Endothelial cell of umbilical vein (primary cell): ENCODE data around the gene RAB40C. TPM values are rescaled to one million over a fixed set of nuclear protein-coding genes. Genes with fewer than 3 reads are reported as not detected.

Source experiments
- BruUV-seq: library from RNA; stranded (reverse); fragments of 400-500 nt; replicated peaks from 2 replicates; lab custom pipeline; 2021; lab: Mats Ljungman, UMichigan
- CTCF ChIA-PET: fragments of 300-600, 350-600 bp; sonication (Branson Sonifier 250); formaldehyde crosslinking; loops from one replicate; lab custom pipeline; 2021; ENCODE audit warnings: antibody characterized with exemption, inconsistent platforms; lab: Charles Lee
- POLR2A ChIA-PET: fragments of 300-600, 350-600 bp; sonication (Branson Sonifier 250); formaldehyde crosslinking; loops from one replicate; lab custom pipeline; 2021; ENCODE audit warnings: antibody characterized with exemption, inconsistent platforms; lab: Charles Lee
- DNase-seq: peaks from one replicate; pipeline ENCODE4 v3.0.0-alpha.2; 2011; ENCODE audit warnings: low read depth, low spot score
- FAIRE-seq: peaks from 2 replicates; lab custom pipeline; 2011; peaks lifted over from hg19 to GRCh38; lab: Jason Lieb, UNC
- H2AFZ ChIP-seq: 2 replicates; pipeline ENCODE4 v1.6.0; 2012; ENCODE audit warnings: low read depth, low read length, control low read depth, inconsistent platforms
- H3K27ac ChIP-seq: 2 replicates; pipeline ENCODE4 v1.5.1; 2011; ENCODE audit warnings: low read depth, mild to moderate bottlenecking, control low read depth, low read length, moderate library complexity; ENCODE audit not compliant: insufficient read depth
- H3K27me3 ChIP-seq, 2 experiments: 2 replicates each; pipeline versions ENCODE4 v1.6.0 to v1.6.1; 2011; ENCODE audit warnings: low read length in 2 of 2, mixed read lengths in 1 of 2; ENCODE audit not compliant: control insufficient read depth in 2 of 2, insufficient read depth in 2 of 2
- H3K36me3 ChIP-seq, 2 experiments: 2 replicates in 1 of 2; 3 replicates in 1 of 2; pipeline ENCODE4 v1.5.1; 2011; ENCODE audit warnings: low read length in 2 of 2, mild to moderate bottlenecking in 1 of 2, moderate library complexity in 1 of 2; ENCODE audit not compliant: control insufficient read depth in 2 of 2, insufficient read depth in 2 of 2; ENCODE audit errors: extremely low read depth in 1 of 2
- H3K4me1 ChIP-seq: 3 replicates; pipeline ENCODE4 v1.5.1; 2011; ENCODE audit warnings: mild to moderate bottlenecking, low read length; ENCODE audit not compliant: control insufficient read depth, insufficient read depth; ENCODE audit errors: extremely low read depth
- H3K4me2 ChIP-seq: 2 replicates; pipeline ENCODE4 v1.6.1; 2011; ENCODE audit warnings: low read length, control low read depth, mixed read lengths; ENCODE audit not compliant: insufficient read depth
- H3K4me3 ChIP-seq, 3 experiments: fragments of 200-600 bp in 1 of 3; sonication (generic), shearing (Covaris generic) in 1 of 3; replicated peaks in 1 of 3; 2 replicates each; pipeline ENCODE4 v1.5.1; 2011 to 2016; ENCODE audit warnings: control low read depth in 3 of 3, low read length in 3 of 3, mild to moderate bottlenecking in 2 of 3, inconsistent platforms in 1 of 3, low read depth in 1 of 3, moderate library complexity in 1 of 3; ENCODE audit not compliant: insufficient read depth in 1 of 3
- H3K79me2 ChIP-seq: 2 replicates; pipeline ENCODE4 v1.6.0; 2012; ENCODE audit warnings: low read length, inconsistent platforms; ENCODE audit not compliant: control insufficient read depth, insufficient read depth
- H3K9ac ChIP-seq: replicated peaks from 2 replicates; pipeline ENCODE3; 2011; ENCODE audit warnings: low read length, control low read depth; ENCODE audit not compliant: insufficient read depth; ENCODE audit errors: extremely low read depth
- H3K9me1 ChIP-seq: replicated peaks from 3 replicates; pipeline ENCODE4 v1.6.0; 2011; ENCODE audit warnings: mild to moderate bottlenecking, low read length; ENCODE audit not compliant: control insufficient read depth, insufficient read depth; ENCODE audit errors: extremely low read depth
- H3K9me3 ChIP-seq: replicated peaks from 2 replicates; pipeline ENCODE4 v1.5.1; 2012; ENCODE audit warnings: low read length, inconsistent platforms; ENCODE audit not compliant: control insufficient read depth, insufficient read depth
- H4K20me1 ChIP-seq: replicated peaks from 2 replicates; pipeline ENCODE3; 2011; ENCODE audit warnings: mild to moderate bottlenecking, low read length; ENCODE audit not compliant: control insufficient read depth, insufficient read depth; ENCODE audit errors: extremely low read depth
- EZH2 ChIP-seq: IDR thresholded peaks from 2 replicates; pipeline ENCODE4 v1.6.1; 2012; ENCODE audit warnings: borderline replicate concordance, low read depth, mild to moderate bottlenecking, moderate library complexity, low read length, inconsistent platforms; ENCODE audit not compliant: severe bottlenecking
- FOS ChIP-seq: IDR thresholded peaks from 2 replicates; pipeline ENCODE4 v1.6.1; 2011; ENCODE audit warnings: mild to moderate bottlenecking, low read length, moderate library complexity, borderline replicate concordance; ENCODE audit not compliant: insufficient read depth
- GATA2 ChIP-seq: IDR thresholded peaks from 2 replicates; pipeline ENCODE4 v1.7.0; 2011; ENCODE audit warnings: low read depth, mild to moderate bottlenecking, moderate library complexity, mixed read lengths, low read length; ENCODE audit not compliant: insufficient read length, insufficient read depth
- JUN ChIP-seq: IDR thresholded peaks from 2 replicates; pipeline ENCODE4 v1.6.1; 2011; ENCODE audit warnings: borderline replicate concordance, low read depth; ENCODE audit not compliant: insufficient read length, insufficient read depth
- MYC ChIP-seq: IDR thresholded peaks from one replicate; pipeline ENCODE4 v1.6.1; 2011; ENCODE audit warnings: mild to moderate bottlenecking, low read depth, low read length
- POLR2A ChIP-seq: IDR thresholded peaks from 2 replicates; pipeline ENCODE4 v1.6.1; 2012; ENCODE audit warnings: low read depth, mild to moderate bottlenecking, control low read depth, low read length
- POLR2AphosphoS5 ChIP-seq: IDR thresholded peaks from 2 replicates; pipeline ENCODE4 v1.6.1; 2012; ENCODE audit warnings: low read depth, mild to moderate bottlenecking, control low read depth, low read length, moderate library complexity; ENCODE audit not compliant: insufficient read depth
- dilution Hi-C: fragments of 300-500 bp; cut with MboI; formaldehyde crosslinking; loops from one replicate; pipeline ENCODE4 v1.15.0; 2019; ENCODE audit warnings: low sequenced_read_pairs; ENCODE audit not compliant: extremely low pct_ligation_motif_present
- intact Hi-C: fragments of 100-400 bp; cut with micrococcal nuclease; formaldehyde crosslinking; loops from one replicate; pipeline ENCODE4 v1.10.0; 2022
- polyA plus RNA-seq, 4 experiments: library from polyadenylated mRNA; depleted of rRNA in 3 of 4; stranded (reverse) in 3 of 4; unstranded in 1 of 4; fragments of >200 nt; gene quantifications; 2 replicates each; pipeline versions ENCODE4 v1.2.1 to v1.2.3, GENCODE V29; 2011 to 2012; ENCODE audit warnings: missing spikeins in 1 of 4
- total RNA-seq: library from RNA; stranded (reverse); gene quantifications from 2 replicates; pipeline ENCODE4 v1.2.3, GENCODE V29; 2021
- TF ChIP-seq, protein P1 (sequence below): IDR thresholded peaks from 2 replicates; pipeline ENCODE4 v1.6.1; 2011; ENCODE audit not compliant: insufficient read depth, insufficient read length
- TF ChIP-seq, protein P2 (sequence below), 2 donors: IDR thresholded peaks; 1 replicate in 1 of 2; 2 replicates in 1 of 2; pipeline ENCODE4 v1.5.1; 2011; ENCODE audit warnings: low read length in 2 of 2, mild to moderate bottlenecking in 2 of 2, moderate library complexity in 2 of 2, control low read depth in 1 of 2, inconsistent platforms in 1 of 2, low read depth in 1 of 2; ENCODE audit not compliant: insufficient read depth in 1 of 2; ENCODE audit errors: extremely low read depth in 1 of 2

RAB40C gene
- total and polyA plus RNA-seq, 2 donors (not counting 3 experiments of a cell fraction or from before 2014, with no cell fraction given) = 12.4 to 18.8 TPM

DNA sequence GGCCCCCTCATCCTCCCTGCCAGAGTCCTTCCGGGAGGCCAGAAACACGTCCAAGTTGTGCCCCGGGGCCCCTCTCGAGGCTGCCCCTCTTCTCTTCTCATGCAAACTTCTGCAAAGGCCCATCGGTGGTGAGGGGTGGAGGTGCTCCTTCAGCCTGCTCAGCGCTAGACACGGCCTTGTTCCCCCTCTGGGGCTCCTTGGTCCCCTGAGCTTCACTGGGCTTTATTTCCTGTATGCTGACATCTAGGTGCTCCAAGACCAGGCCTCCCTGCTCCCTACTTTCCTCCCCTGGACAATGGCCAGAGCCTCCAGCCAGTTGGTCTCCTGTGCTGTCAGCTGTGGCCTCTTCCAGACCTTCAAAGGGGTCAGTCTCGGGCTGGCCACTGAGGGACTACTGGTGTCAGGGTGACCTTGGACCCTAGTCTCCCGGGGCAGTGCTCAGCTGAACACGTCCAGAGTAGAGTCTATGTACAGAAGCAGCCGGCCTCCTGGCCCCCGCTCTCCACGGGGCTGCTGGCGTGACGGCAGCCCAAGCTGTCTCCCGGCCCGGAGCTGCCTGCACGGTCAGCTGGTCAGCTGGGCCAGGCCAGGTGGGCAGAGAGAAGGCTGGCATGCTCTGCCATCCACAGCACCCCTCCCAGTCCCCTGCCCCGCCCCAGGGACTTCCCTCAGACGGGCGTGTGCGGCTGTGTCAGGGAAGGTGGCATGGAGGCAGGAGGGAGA lies 31.4 kb upstream of the RAB40C start:
- peaks cover 6% of the 10 kb centered on the region for H3K4me1 ChIP-seq
- no TSS peak for BruUV-seq
- DNase-seq = no peak
- H3K4me3 ChIP-seq = no peak overlapping the region
- no peaks in the 10 kb centered on the region for H3K79me2 ChIP-seq
- no peaks in the 10 kb centered on the region for H3K36me3 ChIP-seq
- POLR2A ChIA-PET = interaction anchor here (0.5 kb wide), 1 partner anchor 170 kb away, joined by 4 read pairs; no protein-coding TSS in a partner anchor
- no peaks in the 10 kb centered on the region for H3K9me3 ChIP-seq
- dilution Hi-C loops (no loop called here), intact Hi-C loops (no loop called here)
- CTCF ChIA-PET = no interaction called here
- no peaks in the 10 kb centered on the region for H3K9me1 ChIP-seq
- H4K20me1 ChIP-seq = no peaks in the 10 kb centered on the region
- H3K9ac ChIP-seq = no peak overlapping the region
- no peak overlapping the region for H2AFZ ChIP-seq
- H3K27me3 ChIP-seq = peaks cover 14 to 19% of the 10 kb centered on the region in 2 experiments
- TF ChIP-seq EZH2 (no peak), JUN (no peak)
- H3K4me2 ChIP-seq = no peak overlapping the region
- FAIRE-seq = no peak
- H3K27ac ChIP-seq = no peak overlapping the region

- Histone ChIP-seq H3K9ac (no peak overlapping the region), H3K9me1 (no peaks in the 10 kb centered on the region), H3K79me2 (no peaks in the 10 kb centered on the region), H4K20me1 (no peaks in the 10 kb centered on the region), H3K9me3 (no peaks in the 10 kb centered on the region), H3K4me2 (no peak overlapping the region), H3K4me3 (no peak overlapping the region), H3K27ac (no peak overlapping the region), H3K36me3 (no peaks in the 10 kb centered on the region), H2AFZ (no peak overlapping the region), H3K27me3 (peaks cover 14 to 19% of the 10 kb centered on the region in 2 experiments), H3K4me1 (peaks cover 6% of the 10 kb centered on the region)
- dilution Hi-C loops = no loop called here
- TF ChIP-seq, protein P1, sequence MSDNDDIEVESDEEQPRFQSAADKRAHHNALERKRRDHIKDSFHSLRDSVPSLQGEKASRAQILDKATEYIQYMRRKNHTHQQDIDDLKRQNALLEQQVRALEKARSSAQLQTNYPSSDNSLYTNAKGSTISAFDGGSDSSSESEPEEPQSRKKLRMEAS = no peak
- no peak for TF ChIP-seq FOS
- TF ChIP-seq, protein P2, sequence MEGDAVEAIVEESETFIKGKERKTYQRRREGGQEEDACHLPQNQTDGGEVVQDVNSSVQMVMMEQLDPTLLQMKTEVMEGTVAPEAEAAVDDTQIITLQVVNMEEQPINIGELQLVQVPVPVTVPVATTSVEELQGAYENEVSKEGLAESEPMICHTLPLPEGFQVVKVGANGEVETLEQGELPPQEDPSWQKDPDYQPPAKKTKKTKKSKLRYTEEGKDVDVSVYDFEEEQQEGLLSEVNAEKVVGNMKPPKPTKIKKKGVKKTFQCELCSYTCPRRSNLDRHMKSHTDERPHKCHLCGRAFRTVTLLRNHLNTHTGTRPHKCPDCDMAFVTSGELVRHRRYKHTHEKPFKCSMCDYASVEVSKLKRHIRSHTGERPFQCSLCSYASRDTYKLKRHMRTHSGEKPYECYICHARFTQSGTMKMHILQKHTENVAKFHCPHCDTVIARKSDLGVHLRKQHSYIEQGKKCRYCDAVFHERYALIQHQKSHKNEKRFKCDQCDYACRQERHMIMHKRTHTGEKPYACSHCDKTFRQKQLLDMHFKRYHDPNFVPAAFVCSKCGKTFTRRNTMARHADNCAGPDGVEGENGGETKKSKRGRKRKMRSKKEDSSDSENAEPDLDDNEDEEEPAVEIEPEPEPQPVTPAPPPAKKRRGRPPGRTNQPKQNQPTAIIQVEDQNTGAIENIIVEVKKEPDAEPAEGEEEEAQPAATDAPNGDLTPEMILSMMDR (IDR thresholded peaks at IDR 0.05; ENCODE audit: extremely low read depth in 1 of 2, insufficient read depth in 1 of 2, low read depth in 1 of 2, low read length in 2 of 2) = no peak
- no peak for TF ChIP-seq POLR2AphosphoS5
- TF ChIP-seq EZH2 = no peak
- no peak for TF ChIP-seq GATA2
- TF ChIP-seq MYC = no peak
- TF ChIP-seq JUN = no peak
- TF ChIP-seq POLR2A = no peak
- DNase-seq = no peak
- intact Hi-C loops = no loop called here
- ChIA-PET CTCF (no interaction called here), POLR2A (no interaction called here)
- FAIRE-seq = no peak
- no TSS peak for BruUV-seq
Observed at GRCh38 chr16:559021-559380, 30.9 kb upstream of the RAB40C start.
